Measurements from ENCODE around the gene VARS1. TPM values are rescaled to one million over a fixed set of nuclear protein-coding genes. Genes with fewer than 3 reads are reported as not detected.

VARS1 gene
- total RNA-seq, 1 donor from 2014 or later, result 35.0 TPM

DNA sequence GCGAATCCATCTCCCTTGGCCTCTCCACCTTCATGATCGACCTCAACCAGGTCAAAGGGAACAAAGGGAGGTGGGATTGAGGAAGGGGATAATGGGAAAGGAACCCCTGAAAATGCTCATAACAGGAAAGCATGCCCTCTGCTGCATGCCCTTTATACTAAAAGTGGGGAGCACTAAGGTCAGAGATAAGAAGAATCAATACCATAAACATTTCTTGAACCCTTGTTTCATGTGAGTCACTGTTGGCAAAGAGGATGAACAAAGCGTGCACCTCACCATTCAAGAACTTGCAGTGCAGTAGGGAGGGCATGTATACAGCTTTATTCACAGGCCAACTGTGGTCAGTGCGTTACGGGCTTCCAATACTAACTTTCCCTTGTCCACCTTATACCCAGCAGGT is 34.8 kb downstream of the VARS1 start:
- intact Hi-C loops (cut with DNase I), result loop anchor here (5.0 kb wide), 1 partner anchor 33 kb away; the partner anchor contains the start of gene DDAH2
- no peak for DNase-seq (ENCODE audit: low spot score)

GRCh38 chr6:31758281-31758680 is 37.3 kb downstream of the VARS1 start:
- no peak for DNase-seq (ENCODE audit: low spot score)
- intact Hi-C loops (cut with DNase I), result no loop called here

DNA sequence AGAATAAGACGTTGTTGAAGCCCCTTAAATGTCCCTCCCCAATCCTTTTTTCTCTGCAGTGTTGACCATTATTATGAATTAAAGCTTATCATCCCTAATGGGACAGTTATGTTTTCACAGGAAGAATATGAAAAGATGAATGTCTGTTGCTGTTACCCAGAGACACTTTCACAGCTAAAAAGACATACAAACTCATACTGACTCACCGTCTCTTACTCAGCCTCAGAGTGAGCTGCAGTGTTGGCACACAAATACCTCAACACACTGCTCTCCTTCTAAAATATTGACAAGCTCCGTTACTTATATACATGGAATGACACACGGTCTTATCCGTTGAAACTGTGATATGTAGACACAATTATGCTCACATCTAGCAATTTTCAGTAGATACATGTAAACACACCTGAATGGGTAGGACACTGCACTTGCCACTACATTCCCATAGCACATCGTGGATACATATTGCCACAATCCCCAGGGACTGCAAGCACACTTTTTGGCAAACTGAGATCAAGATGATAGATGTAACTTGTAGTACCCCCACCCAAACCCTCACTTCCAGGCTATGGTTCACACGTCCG is 42.7 kb downstream of the VARS1 start:
- intact Hi-C loops (cut with DNase I), result no loop called here

DNA sequence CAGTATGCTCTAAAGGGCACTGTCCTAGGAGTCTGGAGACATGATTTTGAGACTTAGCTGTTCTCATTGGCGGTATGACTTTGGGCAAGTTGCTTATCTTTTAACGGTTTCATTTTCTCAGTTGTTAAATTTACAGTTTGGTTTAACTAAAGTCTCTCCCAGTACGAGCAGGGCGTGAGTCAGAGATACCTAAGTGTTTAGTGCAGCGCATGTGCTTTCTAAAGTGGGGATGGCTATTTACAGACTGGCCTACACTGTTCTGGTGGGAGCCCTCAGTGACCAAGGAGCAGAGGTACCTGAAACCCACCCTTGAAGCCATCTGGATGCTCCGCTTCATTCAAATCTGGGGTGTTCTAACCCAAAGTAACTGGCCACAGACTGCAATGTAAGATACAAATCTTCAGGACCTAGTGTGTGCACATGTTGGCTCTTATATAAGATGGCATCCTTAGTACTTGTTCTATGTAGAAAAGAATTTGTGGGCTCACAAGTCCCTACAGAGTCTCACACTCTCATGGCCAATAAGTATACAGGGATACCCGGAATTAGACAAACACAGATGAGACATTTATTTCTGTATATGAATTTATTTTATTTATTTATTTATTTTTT is 45.0 kb downstream of the VARS1 start:
- intact Hi-C loops (cut with DNase I), result no loop called here
- no peak for DNase-seq (ENCODE audit: low spot score)

More for the DNA sequence above, 42.7 kb downstream of the VARS1 start:
- DNase-seq (ENCODE audit: low spot score), result no peak

GRCh38 chr6:31749301-31750036 is 46.1 kb downstream of the VARS1 start:
- DNase-seq (ENCODE audit: low spot score), result no peak
- intact Hi-C loops (cut with DNase I), result no loop called here

Other genes with a start within 250 kb of the VARS1 start
- gene ATP6V1G2, start 249.1 kb downstream of the VARS1 start, total RNA-seq, result 2.6 TPM
- gene NFKBIL1, start 248.1 kb downstream of the VARS1 start, total RNA-seq, result 9.5 TPM
- not detected for gene LTA, start 223.5 kb downstream of the VARS1 start, total RNA-seq
- 0.38 TPM for gene TNF, start 220.2 kb downstream of the VARS1 start, total RNA-seq
- 0.86 TPM for gene LTB, start 213.3 kb downstream of the VARS1 start, total RNA-seq
- 5.4 TPM for gene LST1, start 209.5 kb downstream of the VARS1 start, total RNA-seq
- not detected for gene NCR3, start 202.7 kb downstream of the VARS1 start, total RNA-seq
- gene AIF1, start 180.5 kb downstream of the VARS1 start, total RNA-seq, result 10.3 TPM
- gene PRRC2A, start 175.0 kb downstream of the VARS1 start, total RNA-seq, result 125 TPM
- 270 TPM for gene BAG6, start 143.1 kb downstream of the VARS1 start, total RNA-seq
- gene APOM, start 139.9 kb downstream of the VARS1 start, total RNA-seq, result 1.4 TPM
- gene C6orf47, start 135.0 kb downstream of the VARS1 start, total RNA-seq, result 17.7 TPM
- 13.6 TPM for gene GPANK1, start 130.8 kb downstream of the VARS1 start, total RNA-seq
- 96.3 TPM for gene CSNK2B, start 129.7 kb downstream of the VARS1 start, total RNA-seq
- 6.5 TPM for gene LY6G5B, start 125.8 kb downstream of the VARS1 start, total RNA-seq
- gene LY6G5C, start 114.7 kb downstream of the VARS1 start, total RNA-seq, result 2.9 TPM
- 26.9 TPM for gene ABHD16A, start 92.4 kb downstream of the VARS1 start, total RNA-seq
- gene LY6G6F, start 88.9 kb downstream of the VARS1 start, total RNA-seq, result not detected
- gene LY6G6D, start 80.4 kb downstream of the VARS1 start, total RNA-seq, result not detected
- not detected for gene LY6G6C, start 74.0 kb downstream of the VARS1 start, total RNA-seq
- 0.24 TPM for gene MPIG6B, start 72.4 kb downstream of the VARS1 start, total RNA-seq
- 69.9 TPM for gene DDAH2, start 66.5 kb downstream of the VARS1 start, total RNA-seq
- gene CLIC1, start 59.2 kb downstream of the VARS1 start, total RNA-seq, result 131 TPM
- 1.7 TPM for gene MSH5, start 55.7 kb downstream of the VARS1 start, total RNA-seq
- 0.86 TPM for gene SAPCD1, start 33.1 kb downstream of the VARS1 start, total RNA-seq
- 21.5 TPM for gene VWA7, start 18.4 kb downstream of the VARS1 start, total RNA-seq
- gene LSM2, start 11.2 kb upstream of the VARS1 start, total RNA-seq, result 24.0 TPM
- gene HSPA1L, start 19.5 kb upstream of the VARS1 start, total RNA-seq, result 2.4 TPM
- 296 TPM for gene HSPA1A, start 19.8 kb upstream of the VARS1 start, total RNA-seq
- gene HSPA1B, start 32.0 kb upstream of the VARS1 start, total RNA-seq, result 221 TPM
- 19.4 TPM for gene NEU1, start 67.1 kb upstream of the VARS1 start, total RNA-seq
- gene SLC44A4, start 83.2 kb upstream of the VARS1 start, total RNA-seq, result not detected
- gene EHMT2, start 101.9 kb upstream of the VARS1 start, total RNA-seq, result 14.5 TPM
- gene ZBTB12, start 106.3 kb upstream of the VARS1 start, total RNA-seq, result 5.2 TPM
- 5.1 TPM for gene C2, start 132.0 kb upstream of the VARS1 start, total RNA-seq
- gene CFB, start 150.3 kb upstream of the VARS1 start, total RNA-seq, result 5.0 TPM
- gene NELFE, start 163.2 kb upstream of the VARS1 start, total RNA-seq, result 46.7 TPM
- 33.2 TPM for gene SKIC2, start 163.4 kb upstream of the VARS1 start, total RNA-seq
- gene DXO, start 176.4 kb upstream of the VARS1 start, total RNA-seq, result 14.0 TPM
- 131 TPM for gene C4A, start 186.3 kb upstream of the VARS1 start, total RNA-seq
- 92.4 TPM for gene C4B, start 219.0 kb upstream of the VARS1 start, total RNA-seq
- 2.0 TPM for gene CYP21A2, start 242.7 kb upstream of the VARS1 start, total RNA-seq

All from cardiac septum (tissue), 1 donor.